ENCODE measurements around the gene SLX4.
A peak's percentile ranks its signal among the peaks of the same experiment; 100 is the strongest.

The SLX4 gene

GRCh38 chr16:3536851-3537250, 74.6 kb downstream of the SLX4 start:
- Histone ChIP-seq H2BK5ac (ENCODE audit: low read length) (no peak overlapping the region), H3K4ac (ENCODE audit: low read length) (no peak overlapping the region), H3K4me1 (ENCODE audit: control insufficient read depth in 2 of 2, insufficient read depth in 1 of 2, low read depth in 1 of 2, low read length in 2 of 2) (peaks cover 4 to 7% of the 10 kb centered on the region in 2 donors), H2BK12ac (ENCODE audit: low read length) (no peak overlapping the region), H3K79me1 (ENCODE audit: low read depth, low read length) (no peaks in the 10 kb centered on the region), H3K4me3 (ENCODE audit: low read length in 2 of 2) (no peak overlapping the region), H3K14ac (ENCODE audit: low read length) (no peak overlapping the region), H2AFZ (ENCODE audit: low read length) (no peak overlapping the region), H3K27me3 (ENCODE audit: control insufficient read depth in 3 of 3, insufficient read depth in 3 of 3, low read depth in 1 of 3, low read length in 3 of 3) (no peaks in the 10 kb centered on the region), H3K9me3 (replicated peaks in 1 of 2; ENCODE audit: control insufficient read depth in 2 of 2, insufficient read depth in 1 of 2, low read depth in 1 of 2, low read length in 2 of 2) (no peaks in the 10 kb centered on the region), H3K23ac (ENCODE audit: low read depth, low read length, poor library complexity) (no peak overlapping the region), H2BK15ac (ENCODE audit: low read length) (no peak overlapping the region), H3K9ac (ENCODE audit: low read depth, low read length, poor library complexity) (no peak overlapping the region), H2BK120ac (ENCODE audit: low read depth, low read length) (no peak overlapping the region), H2AK5ac (ENCODE audit: low read depth, low read length) (no peak overlapping the region), H4K91ac (ENCODE audit: low read depth, low read length, poor library complexity) (no peak overlapping the region), H3K27ac (replicated peaks; ENCODE audit: low read length) (no peak overlapping the region), H3K18ac (ENCODE audit: low read length) (no peak overlapping the region), H3K36me3 (replicated peaks in 1 of 2; ENCODE audit: control insufficient read depth in 2 of 2, insufficient read depth in 2 of 2, low read length in 2 of 2) (peaks cover 24 to 83% of the 10 kb centered on the region in 2 donors), H4K8ac (ENCODE audit: low read depth, low read length) (no peak overlapping the region), H3K4me2 (ENCODE audit: insufficient read depth, low read length, poor library complexity, severe bottlenecking) (no peak overlapping the region)
- no peak for DNase-seq (ENCODE audit: low spot score)
- WGBS, 2 donors (ENCODE audit: extremely low coverage in 2 of 2, insufficient read length in 2 of 2, insufficient replicate concordance in 1 of 2): no CpG with 5 or more reads among the region's 4 CpGs

- no peak overlapping the region for H3K4ac ChIP-seq (ENCODE audit: low read length)
- no peak overlapping the region for H2AFZ ChIP-seq (ENCODE audit: low read length)
- H3K4me2 ChIP-seq (ENCODE audit: insufficient read depth, low read length, poor library complexity, severe bottlenecking): no peak overlapping the region
- H4K8ac ChIP-seq (ENCODE audit: low read depth, low read length): no peak overlapping the region
- no peak overlapping the region for H3K18ac ChIP-seq (ENCODE audit: low read length)
- no peak overlapping the region for H3K14ac ChIP-seq (ENCODE audit: low read length)
- no CpG with 5 or more reads among the region's 3 CpGs for WGBS, 2 donors (ENCODE audit: extremely low coverage in 2 of 2, insufficient read length in 2 of 2, insufficient replicate concordance in 1 of 2)
- H2BK120ac ChIP-seq (ENCODE audit: low read depth, low read length): no peak overlapping the region
- peaks cover 0 to 3% of the 10 kb centered on the region in 2 donors for H3K4me1 ChIP-seq (ENCODE audit: control insufficient read depth in 2 of 2, insufficient read depth in 1 of 2, low read depth in 1 of 2, low read length in 2 of 2)
- no peak overlapping the region for H3K27ac ChIP-seq (replicated peaks; ENCODE audit: low read length)
- H2BK12ac ChIP-seq (ENCODE audit: low read length): no peak overlapping the region
- H3K9me3 ChIP-seq (replicated peaks in 1 of 2; ENCODE audit: control insufficient read depth in 2 of 2, insufficient read depth in 1 of 2, low read depth in 1 of 2, low read length in 2 of 2): no peaks in the 10 kb centered on the region
- H3K36me3 ChIP-seq (replicated peaks in 1 of 2; ENCODE audit: control insufficient read depth in 2 of 2, insufficient read depth in 2 of 2, low read length in 2 of 2): peaks cover 24 to 85% of the 10 kb centered on the region in 2 donors
- H2AK5ac ChIP-seq (ENCODE audit: low read depth, low read length): no peak overlapping the region
- no peak overlapping the region for H4K91ac ChIP-seq (ENCODE audit: low read depth, low read length, poor library complexity)
- no peak overlapping the region for H3K23ac ChIP-seq (ENCODE audit: low read depth, low read length, poor library complexity)
- no peak overlapping the region for H2BK5ac ChIP-seq (ENCODE audit: low read length)
- H3K79me1 ChIP-seq (ENCODE audit: low read depth, low read length): no peaks in the 10 kb centered on the region
- no peak overlapping the region for H3K4me3 ChIP-seq (ENCODE audit: low read length in 2 of 2)
- no peak overlapping the region for H3K9ac ChIP-seq (ENCODE audit: low read depth, low read length, poor library complexity)
- no peak for DNase-seq (ENCODE audit: low spot score)
- no peak overlapping the region for H2BK15ac ChIP-seq (ENCODE audit: low read length)
- no peaks in the 10 kb centered on the region for H3K27me3 ChIP-seq (ENCODE audit: control insufficient read depth in 3 of 3, insufficient read depth in 3 of 3, low read depth in 1 of 3, low read length in 3 of 3)
Observed at GRCh38 chr16:3536271-3536731, 75.1 kb downstream of the SLX4 start.

GRCh38 chr16:3534126-3534525, 77.3 kb downstream of the SLX4 start:
- Histone ChIP-seq H2AFZ (ENCODE audit: low read length) (no peak overlapping the region), H3K9me3 (replicated peaks in 1 of 2; ENCODE audit: control insufficient read depth in 2 of 2, insufficient read depth in 1 of 2, low read depth in 1 of 2, low read length in 2 of 2) (peaks cover 2 to 3% of the 10 kb centered on the region in 2 donors), H3K9ac (ENCODE audit: low read depth, low read length, poor library complexity) (peak overlapping the region; percentile 15), H2BK5ac (ENCODE audit: low read length) (peak overlapping the region; percentile 26), H2BK12ac (ENCODE audit: low read length) (no peak overlapping the region), H3K4me1 (ENCODE audit: control insufficient read depth in 2 of 2, insufficient read depth in 1 of 2, low read depth in 1 of 2, low read length in 2 of 2) (peaks cover 0 to 2% of the 10 kb centered on the region in 2 donors), H3K27me3 (ENCODE audit: control insufficient read depth in 3 of 3, insufficient read depth in 3 of 3, low read depth in 1 of 3, low read length in 3 of 3) (no peaks in the 10 kb centered on the region), H3K27ac (replicated peaks; ENCODE audit: low read length) (no peak overlapping the region), H4K8ac (ENCODE audit: low read depth, low read length) (peak overlapping the region; percentile 59), H4K91ac (ENCODE audit: low read depth, low read length, poor library complexity) (no peak overlapping the region), H2BK120ac (ENCODE audit: low read depth, low read length) (no peak overlapping the region), H3K18ac (ENCODE audit: low read length) (no peak overlapping the region), H3K36me3 (replicated peaks in 1 of 2; ENCODE audit: control insufficient read depth in 2 of 2, insufficient read depth in 2 of 2, low read length in 2 of 2) (peaks cover 32 to 87% of the 10 kb centered on the region in 2 donors), H3K4me2 (ENCODE audit: insufficient read depth, low read length, poor library complexity, severe bottlenecking) (no peak overlapping the region), H2BK15ac (ENCODE audit: low read length) (no peak overlapping the region), H3K14ac (ENCODE audit: low read length) (peak overlapping the region; percentile 7), H3K4ac (ENCODE audit: low read length) (no peak overlapping the region), H2AK5ac (ENCODE audit: low read depth, low read length) (no peak overlapping the region), H3K23ac (ENCODE audit: low read depth, low read length, poor library complexity) (peak overlapping the region; percentile 53), H3K79me1 (ENCODE audit: low read depth, low read length) (no peaks in the 10 kb centered on the region), H3K4me3 (ENCODE audit: low read length in 2 of 2) (peak overlapping the region in 1 of 2 donors; percentile 20)
- no peak for DNase-seq (ENCODE audit: low spot score)
- WGBS, 2 donors (ENCODE audit: extremely low coverage in 2 of 2, insufficient read length in 2 of 2, insufficient replicate concordance in 1 of 2): no CpG with 5 or more reads among the region's 10 CpGs

DNA sequence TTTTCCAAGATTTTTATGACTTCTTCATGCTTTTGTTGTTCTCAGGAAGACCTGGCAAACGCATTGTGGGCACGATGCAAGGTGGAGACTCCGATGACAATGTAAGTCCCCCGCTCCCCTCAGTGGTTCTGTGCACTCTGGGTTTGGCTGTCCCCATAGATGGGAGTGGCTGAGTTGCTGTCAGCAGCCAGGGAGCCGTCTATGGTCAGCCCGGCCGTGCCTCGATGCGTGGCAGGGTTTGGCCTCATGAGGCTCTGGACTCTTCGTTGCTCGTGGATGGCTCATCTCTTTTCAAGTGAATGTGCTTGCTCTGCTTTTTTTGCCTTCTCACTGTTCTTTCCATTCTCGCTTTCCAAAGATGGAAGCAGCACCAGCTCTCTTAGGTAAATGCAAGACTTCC, 78.7 kb downstream of the SLX4 start:
- H3K79me1 ChIP-seq (ENCODE audit: low read depth, low read length): no peaks in the 10 kb centered on the region

More for the DNA sequence above, 78.7 kb downstream of the SLX4 start:
- no CpG with 5 or more reads among the region's 12 CpGs for WGBS, 2 donors (ENCODE audit: extremely low coverage in 2 of 2, insufficient read length in 2 of 2, insufficient replicate concordance in 1 of 2)
- no peak overlapping the region for H2AFZ ChIP-seq (ENCODE audit: low read length)
- H2BK15ac ChIP-seq (ENCODE audit: low read length): no peak overlapping the region
- H3K4me2 ChIP-seq (ENCODE audit: insufficient read depth, low read length, poor library complexity, severe bottlenecking): no peak overlapping the region
- H3K27ac ChIP-seq (replicated peaks; ENCODE audit: low read length): no peak overlapping the region
- no peak overlapping the region for H2BK5ac ChIP-seq (ENCODE audit: low read length)
- H4K8ac ChIP-seq (ENCODE audit: low read depth, low read length): no peak overlapping the region
- no peak overlapping the region for H3K18ac ChIP-seq (ENCODE audit: low read length)
- no peak overlapping the region for H2BK120ac ChIP-seq (ENCODE audit: low read depth, low read length)
- H3K9me3 ChIP-seq (replicated peaks in 1 of 2; ENCODE audit: control insufficient read depth in 2 of 2, insufficient read depth in 1 of 2, low read depth in 1 of 2, low read length in 2 of 2): peaks cover 2 to 17% of the 10 kb centered on the region in 2 donors
- no peak overlapping the region for H3K23ac ChIP-seq (ENCODE audit: low read depth, low read length, poor library complexity)
- H3K9ac ChIP-seq (ENCODE audit: low read depth, low read length, poor library complexity): no peak overlapping the region
- no peak overlapping the region for H3K4me3 ChIP-seq (ENCODE audit: low read length in 2 of 2)
- H2BK12ac ChIP-seq (ENCODE audit: low read length): no peak overlapping the region
- peaks cover 0 to 2% of the 10 kb centered on the region in 2 donors for H3K4me1 ChIP-seq (ENCODE audit: control insufficient read depth in 2 of 2, insufficient read depth in 1 of 2, low read depth in 1 of 2, low read length in 2 of 2)
- no peak overlapping the region for H4K91ac ChIP-seq (ENCODE audit: low read depth, low read length, poor library complexity)
- H2AK5ac ChIP-seq (ENCODE audit: low read depth, low read length): no peak overlapping the region
- no peaks in the 10 kb centered on the region for H3K27me3 ChIP-seq (ENCODE audit: control insufficient read depth in 3 of 3, insufficient read depth in 3 of 3, low read depth in 1 of 3, low read length in 3 of 3)
- no peak overlapping the region for H3K14ac ChIP-seq (ENCODE audit: low read length)
- H3K36me3 ChIP-seq (replicated peaks in 1 of 2; ENCODE audit: control insufficient read depth in 2 of 2, insufficient read depth in 2 of 2, low read length in 2 of 2): peaks cover 33 to 90% of the 10 kb centered on the region in 2 donors
- H3K4ac ChIP-seq (ENCODE audit: low read length): no peak overlapping the region
- DNase-seq (ENCODE audit: low spot score): no peak
